K562 (cell line): ENCODE measurements around the gene MPST. TPM values are rescaled to one million over a fixed set of nuclear protein-coding genes. Genes with fewer than 3 reads are reported as not detected.

Experiments used
- ARID1B ChIP-seq: fragments of 450-650 bp; IDR thresholded peaks from 2 replicates; pipeline ENCODE4 v1.6.1; 2016; ENCODE audit warnings: antibody characterized with exemption, mild to moderate bottlenecking, inconsistent platforms
- BCLAF1 ChIP-seq, 2 experiments: fragments of 450-650 bp in 1 of 2; IDR thresholded peaks; 2 replicates each; pipeline ENCODE4 v1.6.1; 2011 to 2017; ENCODE audit warnings: low read depth in 2 of 2, antibody characterized with exemption in 1 of 2, borderline replicate concordance in 1 of 2, low read length in 1 of 2, mild to moderate bottlenecking in 1 of 2, mixed read lengths in 1 of 2; ENCODE audit not compliant: control insufficient read depth in 1 of 2
- BCOR ChIP-seq: fragments of 450-650 bp; IDR thresholded peaks from 2 replicates; pipeline ENCODE4 v1.6.1; 2016
- BRF1 ChIP-seq: IDR thresholded peaks from 3 replicates; pipeline ENCODE4 v1.6.1; 2011; ENCODE audit warnings: borderline replicate concordance, mild to moderate bottlenecking; ENCODE audit not compliant: insufficient read length; ENCODE audit errors: extremely low read depth
- CBFB ChIP-seq: sonication (generic); formaldehyde crosslinking; IDR thresholded peaks from 2 replicates; pipeline ENCODE4 v1.4.0; 2020; ENCODE audit warnings: mild to moderate bottlenecking, missing genetic modification reagents
- E2F1 ChIP-seq: sonication (generic); formaldehyde crosslinking; IDR thresholded peaks from 2 replicates; pipeline ENCODE4 v1.8.1; 2023; ENCODE audit warnings: mild to moderate bottlenecking, missing genetic modification reagents, moderate library complexity
- ETS1 ChIP-seq: conservative IDR thresholded peaks from 2 replicates; pipeline ENCODE4 v1.6.1; 2011; ENCODE audit warnings: low read depth, mild to moderate bottlenecking, low read length; ENCODE audit not compliant: control insufficient read depth
- ETV5 ChIP-seq: sonication (generic); formaldehyde crosslinking; IDR thresholded peaks from 2 replicates; pipeline ENCODE4 v1.4.0; 2020; ENCODE audit warnings: low read depth, mild to moderate bottlenecking, missing genetic modification reagents
- KLF13 ChIP-seq: fragments of 450-650 bp; IDR thresholded peaks from 2 replicates; pipeline ENCODE4 v1.6.1; 2016; ENCODE audit warnings: missing genetic modification characterization, low read depth, mild to moderate bottlenecking, missing compliant biosample characterization, moderate library complexity, borderline replicate concordance
- MYNN ChIP-seq, 2 experiments: sonication (generic); formaldehyde crosslinking in 1 of 2; IDR thresholded peaks; 2 replicates each; pipeline versions ENCODE4 v1.5.0 to v1.6.1; 2016 to 2020; ENCODE audit warnings: antibody characterized with exemption in 1 of 2, missing genetic modification reagents in 1 of 2
- NCOA6 ChIP-seq: fragments of 450-650 bp; IDR thresholded peaks from 2 replicates; pipeline ENCODE4 v1.6.1; 2017; ENCODE audit warnings: mild to moderate bottlenecking
- NELFE ChIP-seq: IDR thresholded peaks from 2 replicates; pipeline ENCODE4 v1.6.1; 2011; ENCODE audit warnings: mild to moderate bottlenecking; ENCODE audit not compliant: insufficient read depth, insufficient read length
- RBM25 ChIP-seq: fragments of 200-400 bp; formaldehyde crosslinking; IDR thresholded peaks from 2 replicates; pipeline ENCODE4 v1.6.1; 2018; ENCODE audit warnings: low read length, low read depth, moderate library complexity; ENCODE audit not compliant: severe bottlenecking
- RCOR1 ChIP-seq, 2 experiments: IDR thresholded peaks; 2 replicates each; pipeline ENCODE4 v1.6.1; 2012; ENCODE audit warnings: low read depth in 2 of 2, low read length in 2 of 2, borderline replicate concordance in 1 of 2, improper control_type of control experiment in 1 of 2
- RFX5 ChIP-seq: IDR thresholded peaks from 2 replicates; pipeline ENCODE4 v1.6.1; 2011; ENCODE audit warnings: low read depth, mild to moderate bottlenecking, improper control_type of control experiment, low read length
- RNF2 ChIP-seq: sonication (generic); IDR thresholded peaks from 2 replicates; pipeline ENCODE4 v1.6.1; 2016
- SNIP1 ChIP-seq: fragments of 450-650 bp; IDR thresholded peaks from 2 replicates; pipeline ENCODE4 v1.7.1; 2017; ENCODE audit warnings: low read depth, mild to moderate bottlenecking
- WHSC1 ChIP-seq: IDR thresholded peaks from one replicate; pipeline ENCODE4 v1.6.1; 2012; ENCODE audit warnings: low read length, control low read depth, inconsistent platforms
- ZBTB17 ChIP-seq: fragments of 450-650 bp; formaldehyde crosslinking; IDR thresholded peaks from 2 replicates; pipeline ENCODE4 v1.4.0; 2020; ENCODE audit warnings: mild to moderate bottlenecking
- ZFP36 ChIP-seq: fragments of 150-350 bp; IDR thresholded peaks from 2 replicates; pipeline ENCODE4 v1.6.1; 2018; ENCODE audit warnings: low read length, low read depth; ENCODE audit not compliant: partially characterized antibody
- ZKSCAN8 ChIP-seq: fragments of 200-800 bp; sonication (Bioruptor generic); IDR thresholded peaks from 2 replicates; pipeline ENCODE4 v1.6.1; 2016; ENCODE audit warnings: missing genetic modification characterization, missing compliant biosample characterization
- ZNF253 ChIP-seq: fragments of 250-450 bp; sonication (Bioruptor Pico); conservative IDR thresholded peaks from 2 replicates; pipeline ENCODE4 v1.6.1; 2021; ENCODE audit warnings: mild to moderate bottlenecking
- ZNF311 ChIP-seq: fragments of 250-450 bp; sonication (Bioruptor Pico); IDR thresholded peaks from 2 replicates; pipeline ENCODE4 v1.4.0; 2020; ENCODE audit warnings: mild to moderate bottlenecking, moderate library complexity
- ZNF41 ChIP-seq: fragments of 250-450 bp; sonication (Bioruptor Pico); conservative IDR thresholded peaks from 2 replicates; pipeline ENCODE4 v1.4.0; 2020; ENCODE audit warnings: mild to moderate bottlenecking
- ZNF445 ChIP-seq: fragments of 250-450 bp; sonication (Bioruptor Pico); IDR thresholded peaks from 2 replicates; pipeline ENCODE4 v1.4.0; 2020; ENCODE audit warnings: low read depth, mild to moderate bottlenecking, moderate library complexity
- ZNF584 ChIP-seq: fragments of 200-800 bp; sonication (Bioruptor generic); IDR thresholded peaks from 2 replicates; pipeline ENCODE4 v1.6.1; 2016; ENCODE audit warnings: low read depth, mild to moderate bottlenecking, missing genetic modification characterization, missing compliant biosample characterization
- ZNF780A ChIP-seq: fragments of 250-450 bp; sonication (Bioruptor Pico); IDR thresholded peaks from 2 replicates; pipeline ENCODE4 v1.5.0; 2021; ENCODE audit warnings: mild to moderate bottlenecking
- polyA plus RNA-seq, 8 experiments: library from polyadenylated mRNA; depleted of rRNA in 4 of 8; stranded (reverse) in 5 of 8; unstranded in 3 of 8; fragments of >200 nt; fragmentation: Nextera tagmentation in 2 of 8; fragmentation: Illumina TruSeq in 1 of 8; extraction: Ambion mirVana in 2 of 8; extraction: Trizol in 1 of 8; gene quantifications; 2 replicates each; pipeline versions ENCODE4 v1.2.1 to v1.2.3, GENCODE V29; 2011 to 2014; ENCODE audit warnings: inconsistent platforms in 1 of 8, missing spikeins in 1 of 8
- total RNA-seq, 7 experiments: library from RNA; depleted of rRNA in 6 of 7; stranded (reverse); fragments of >200 nt in 6 of 7; fragmentation: Illumina TruSeq in 2 of 7; extraction: Trizol in 2 of 7; gene quantifications; 2 replicates each; pipeline versions ENCODE4 v1.2.1 to v1.2.3, GENCODE V29; 2011 to 2021; ENCODE audit warnings: low replicate concordance in 1 of 7

Gene MPST
- total and polyA plus RNA-seq, 9 of the 15 experiments (the other 6 are each of a cell fraction or from before 2014, with no cell fraction given) = 0.65 to 104 (median 24.3) TPM

- TF ChIP-seq MYNN (IDR thresholded peaks at IDR 0.05) = no peak
- TF ChIP-seq MYNN (CRISPR knock-in tag; IDR thresholded peaks at IDR 0.05) = no peak
- TF ChIP-seq BCOR = peak; percentile 96
- no peak for TF ChIP-seq NELFE
- TF ChIP-seq BCLAF1 (IDR thresholded peaks at IDR 0.05; ENCODE audit: borderline replicate concordance in 1 of 2, control insufficient read depth in 1 of 2, low read depth in 2 of 2, low read length in 1 of 2) = no peak
- TF ChIP-seq RBM25 = peak; percentile 96
- no peak for TF ChIP-seq ZNF445 (CRISPR knock-in tag)
- no peak for TF ChIP-seq ETS1
- TF ChIP-seq ZNF41 (CRISPR knock-in tag) = no peak
- TF ChIP-seq E2F1 (CRISPR knock-in tag) = no peak
- TF ChIP-seq RCOR1 (IDR thresholded peaks at IDR 0.05; ENCODE audit: borderline replicate concordance in 1 of 2, low read depth in 2 of 2, low read length in 2 of 2) = peak in 1 of 2 experiments; percentile 58; a peak in 1 of 4 replicates
- no peak for TF ChIP-seq ZBTB17 (CRISPR knock-in tag)
- TF ChIP-seq KLF13 (tag) = no peak
- TF ChIP-seq ZNF780A (CRISPR knock-in tag) = no peak
- TF ChIP-seq ZNF311 = no peak
- TF ChIP-seq ZNF584 (CRISPR knock-in tag) = no peak
- no peak for TF ChIP-seq RNF2
- no peak for TF ChIP-seq ZFP36
- TF ChIP-seq ETV5 = no peak
- TF ChIP-seq SNIP1 = no peak
- TF ChIP-seq RFX5 = no peak
- no peak for TF ChIP-seq ARID1B
- TF ChIP-seq CBFB (CRISPR knock-in tag) = no peak
- no peak for TF ChIP-seq ZNF253 (CRISPR knock-in tag)
- no peak for TF ChIP-seq ZKSCAN8
- no peak for TF ChIP-seq WHSC1
- no peak for TF ChIP-seq NCOA6
- no peak for TF ChIP-seq BRF1
Observed at GRCh38 chr22:37011472-37011871, 8.1 kb upstream of the MPST start (continued).
